SK-N-SH treated with all-trans-retinoic acid at 6 μM for 48 hours (cell line): ENCODE measurements around the gene CASKIN1.

Experiments used
- ATAC-seq: fragments of 200-7000 bp; cut with Tn5 transposase; 3 replicates; pipeline ENCODE4 v1.9.1; 2020; ENCODE audit warnings: mild to moderate bottlenecking, moderate library complexity
- ARNTL ChIP-seq: fragments of 450-650 bp; formaldehyde crosslinking; IDR thresholded peaks from 2 replicates; pipeline ENCODE4 v1.5.0; 2020; ENCODE audit warnings: low read depth, mild to moderate bottlenecking, moderate library complexity, borderline replicate concordance
- BACH2 ChIP-seq: fragments of 250-450 bp; sonication (Bioruptor Pico); IDR thresholded peaks from 2 replicates; pipeline ENCODE4 v1.9.0; 2021; ENCODE audit warnings: mild to moderate bottlenecking, borderline replicate concordance
- CSDC2 ChIP-seq: fragments of 250-450 bp; sonication (Bioruptor Pico); IDR thresholded peaks from 2 replicates; pipeline ENCODE4 v1.5.0; 2020; ENCODE audit warnings: mild to moderate bottlenecking, moderate library complexity
- ESRRG ChIP-seq: fragments of 250-450 bp; sonication (Bioruptor Pico); IDR thresholded peaks from 2 replicates; pipeline ENCODE4 v1.6.1; 2021; ENCODE audit warnings: mild to moderate bottlenecking
- GLIS3 ChIP-seq: fragments of 250-450 bp; sonication (Bioruptor Pico); IDR thresholded peaks from 2 replicates; pipeline ENCODE4 v1.5.0; 2020; ENCODE audit warnings: mild to moderate bottlenecking, moderate library complexity
- ISL1 ChIP-seq: fragments of 250-450 bp; sonication (Bioruptor Pico); IDR thresholded peaks from 2 replicates; pipeline ENCODE4 v2.1.2; 2022; ENCODE audit warnings: mild to moderate bottlenecking, moderate library complexity
- OSR1 ChIP-seq: fragments of 250-450 bp; sonication (Bioruptor Pico); IDR thresholded peaks from 2 replicates; pipeline ENCODE4 v1.8.0; 2022; ENCODE audit warnings: moderate library complexity, mild to moderate bottlenecking, inconsistent platforms
- PATZ1 ChIP-seq: fragments of 250-450 bp; sonication (Bioruptor Pico); IDR thresholded peaks from 2 replicates; pipeline ENCODE4 v1.8.0; 2020; ENCODE audit warnings: mild to moderate bottlenecking, moderate library complexity, borderline replicate concordance
- POU6F1 ChIP-seq: fragments of 250-450 bp; sonication (Bioruptor Pico); IDR thresholded peaks from 2 replicates; pipeline ENCODE4 v1.8.0; 2021; ENCODE audit warnings: low read depth, mild to moderate bottlenecking, moderate library complexity, borderline replicate concordance
- PPARA ChIP-seq: fragments of 250-450 bp; sonication (Bioruptor Pico); IDR thresholded peaks from 2 replicates; pipeline ENCODE4 v1.5.0; 2020; ENCODE audit warnings: mild to moderate bottlenecking, borderline replicate concordance
- RARB ChIP-seq: fragments of 250-450 bp; sonication (Bioruptor Pico); IDR thresholded peaks from 2 replicates; pipeline ENCODE4 v1.8.0; 2021; ENCODE audit warnings: mild to moderate bottlenecking, moderate library complexity
- SNAI2 ChIP-seq: fragments of 250-450 bp; sonication (Bioruptor Pico); IDR thresholded peaks from 2 replicates; pipeline ENCODE4 v1.5.0; 2020; ENCODE audit warnings: mild to moderate bottlenecking, moderate library complexity
- ZC3H10 ChIP-seq: fragments of 250-450 bp; sonication (Bioruptor Pico); IDR thresholded peaks from 2 replicates; pipeline ENCODE4 v1.5.1; 2021; ENCODE audit warnings: mild to moderate bottlenecking, moderate library complexity
- ZFP3 ChIP-seq: fragments of 250-450 bp; sonication (Bioruptor Pico); IDR thresholded peaks from 2 replicates; pipeline ENCODE4 v1.5.0; 2020; ENCODE audit warnings: mild to moderate bottlenecking, moderate library complexity
- ZFP30 ChIP-seq: fragments of 450-650 bp; formaldehyde crosslinking; IDR thresholded peaks from 2 replicates; pipeline ENCODE4 v1.5.0; 2022; ENCODE audit warnings: mild to moderate bottlenecking, moderate library complexity
- ZNF565 ChIP-seq: fragments of 450-650 bp; formaldehyde crosslinking; conservative IDR thresholded peaks from 2 replicates; pipeline ENCODE4 v1.5.0; 2020; ENCODE audit warnings: low read depth, mild to moderate bottlenecking, moderate library complexity
- ZNF70 ChIP-seq: fragments of 450-650 bp; formaldehyde crosslinking; IDR thresholded peaks from 2 replicates; pipeline ENCODE4 v1.5.0; 2020; ENCODE audit warnings: mild to moderate bottlenecking, moderate library complexity
- ZNF8 ChIP-seq: fragments of 450-650 bp; formaldehyde crosslinking; IDR thresholded peaks from 2 replicates; pipeline ENCODE4 v1.5.0; 2020; ENCODE audit warnings: mild to moderate bottlenecking, moderate library complexity

The CASKIN1 gene

GRCh38 chr16:2232094-2232990, 35.9 kb upstream of the CASKIN1 start:
- TF ChIP-seq GLIS3 (CRISPR knock-in tag), result no peak
- no peak for TF ChIP-seq ZC3H10
- TF ChIP-seq POU6F1, result no peak
- TF ChIP-seq CSDC2 (CRISPR knock-in tag), result no peak
- TF ChIP-seq PPARA (CRISPR knock-in tag), result no peak
- no peak for TF ChIP-seq ZNF8 (CRISPR knock-in tag)
- no peak for TF ChIP-seq BACH2
- no peak for TF ChIP-seq SNAI2 (CRISPR knock-in tag)
- no peak for TF ChIP-seq RARB (CRISPR knock-in tag)
- TF ChIP-seq ZFP30 (CRISPR knock-in tag), result no peak
- no peak for TF ChIP-seq OSR1 (CRISPR knock-in tag)
- TF ChIP-seq ZFP3 (CRISPR knock-in tag), result no peak
- TF ChIP-seq ZNF565 (CRISPR knock-in tag), result no peak
- ATAC-seq, result no peak

GRCh38 chr16:2231016-2231931, 34.9 kb upstream of the CASKIN1 start:
- TF ChIP-seq ZC3H10 (no peak), ESRRG (CRISPR knock-in tag) (no peak), ISL1 (CRISPR knock-in tag) (no peak), CSDC2 (CRISPR knock-in tag) (no peak), BACH2 (no peak), ZFP30 (CRISPR knock-in tag) (no peak), POU6F1 (no peak), ARNTL (CRISPR knock-in tag) (no peak), PATZ1 (CRISPR knock-in tag) (no peak), ZNF8 (CRISPR knock-in tag) (no peak), SNAI2 (CRISPR knock-in tag) (no peak), ZNF565 (CRISPR knock-in tag) (no peak), ZFP3 (CRISPR knock-in tag) (no peak), GLIS3 (CRISPR knock-in tag) (no peak), ZNF70 (CRISPR knock-in tag) (no peak), OSR1 (CRISPR knock-in tag) (no peak), PPARA (CRISPR knock-in tag) (no peak)

GRCh38 chr16:2230376-2230775, 34.0 kb upstream of the CASKIN1 start:
- no peak for ATAC-seq
- TF ChIP-seq ZNF8 (CRISPR knock-in tag) (no peak), ZFP30 (CRISPR knock-in tag) (no peak), OSR1 (CRISPR knock-in tag) (no peak), ARNTL (CRISPR knock-in tag) (no peak)

More at GRCh38 chr16:2231016-2231931, 34.9 kb upstream of the CASKIN1 start:
- ATAC-seq, result no peak

GRCh38 chr16:2229632-2230250, 33.3 kb upstream of the CASKIN1 start:
- TF ChIP-seq SNAI2 (CRISPR knock-in tag) (no peak), OSR1 (CRISPR knock-in tag) (no peak), ZNF8 (CRISPR knock-in tag) (no peak), GLIS3 (CRISPR knock-in tag) (no peak), PPARA (CRISPR knock-in tag) (no peak)
- no peak for ATAC-seq
